Stimulated activated CD8-positive, alpha-beta memory T cell treated with anti-CD3 and anti-CD28 coated beads, Interleukin-2, amount 100 ng/mL, for 1 hour (primary cell): ENCODE measurements around the gene RNU1-2.
"Not testable (repeated sequence)": the region's sequence is repeated elsewhere in the genome, so short reads cannot be mapped to it uniquely, and the experiment has no call there.

Experiments used
- DNase-seq, 2 donors: peaks; one replicate each; pipeline ENCODE4 v3.0.0-alpha.2; 2020; ENCODE audit warnings: low read depth in 2 of 2

Gene RNU1-2

GRCh38 chr1:16925635-16926490 lies 30.1 kb downstream of the RNU1-2 start:
- no peak for DNase-seq

DNA sequence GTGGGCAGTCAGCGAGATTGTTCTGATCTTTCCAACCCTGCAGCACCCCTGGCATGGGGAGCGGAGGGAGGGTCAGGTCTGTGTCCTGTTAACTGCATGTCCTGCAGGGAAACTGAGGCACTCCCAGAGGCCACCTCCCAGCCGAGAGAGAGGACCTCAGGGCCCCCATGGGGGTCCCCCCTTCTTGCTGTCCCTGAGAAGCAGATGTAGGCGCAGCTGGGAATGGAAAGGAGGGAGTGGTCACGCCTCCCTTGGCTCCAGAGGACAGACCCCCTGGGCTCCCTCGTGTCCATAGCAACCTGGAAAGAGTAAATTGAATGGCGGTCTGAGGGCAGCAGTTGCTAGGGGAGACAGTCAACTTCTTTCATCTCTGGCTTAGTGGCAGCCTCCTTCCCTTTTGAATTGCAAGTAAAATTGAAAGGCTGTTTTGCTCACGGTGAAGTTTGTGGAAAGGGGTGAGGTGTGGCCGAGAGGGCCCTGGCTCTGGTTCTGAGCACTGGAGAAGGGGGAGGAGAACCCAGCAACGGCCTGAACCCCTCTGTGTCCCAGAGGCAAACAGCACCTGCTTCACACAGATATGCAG lies 30.8 kb downstream of the RNU1-2 start:
- DNase-seq: no peak

DNA sequence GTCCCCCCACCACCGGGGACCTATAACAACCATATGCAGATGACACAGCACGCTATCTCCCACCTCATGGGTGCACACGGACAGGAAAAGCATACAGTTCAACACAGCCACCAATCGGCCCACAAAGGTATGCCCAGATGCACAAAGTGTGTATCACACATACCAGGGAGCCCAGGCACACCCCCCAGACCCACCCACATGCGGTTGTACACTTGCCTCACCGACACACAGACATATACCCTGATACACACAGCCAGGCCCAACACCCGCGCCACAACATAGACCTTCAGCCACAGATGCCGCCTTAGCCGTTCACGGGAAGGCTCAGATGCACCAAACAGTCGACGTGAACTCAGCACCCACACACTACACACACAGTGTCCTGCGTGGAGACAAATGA lies 31.5 kb downstream of the RNU1-2 start:
- no peak for DNase-seq

GRCh38 chr1:16927711-16928485 lies 32.1 kb downstream of the RNU1-2 start:
- DNase-seq: no peak

DNA sequence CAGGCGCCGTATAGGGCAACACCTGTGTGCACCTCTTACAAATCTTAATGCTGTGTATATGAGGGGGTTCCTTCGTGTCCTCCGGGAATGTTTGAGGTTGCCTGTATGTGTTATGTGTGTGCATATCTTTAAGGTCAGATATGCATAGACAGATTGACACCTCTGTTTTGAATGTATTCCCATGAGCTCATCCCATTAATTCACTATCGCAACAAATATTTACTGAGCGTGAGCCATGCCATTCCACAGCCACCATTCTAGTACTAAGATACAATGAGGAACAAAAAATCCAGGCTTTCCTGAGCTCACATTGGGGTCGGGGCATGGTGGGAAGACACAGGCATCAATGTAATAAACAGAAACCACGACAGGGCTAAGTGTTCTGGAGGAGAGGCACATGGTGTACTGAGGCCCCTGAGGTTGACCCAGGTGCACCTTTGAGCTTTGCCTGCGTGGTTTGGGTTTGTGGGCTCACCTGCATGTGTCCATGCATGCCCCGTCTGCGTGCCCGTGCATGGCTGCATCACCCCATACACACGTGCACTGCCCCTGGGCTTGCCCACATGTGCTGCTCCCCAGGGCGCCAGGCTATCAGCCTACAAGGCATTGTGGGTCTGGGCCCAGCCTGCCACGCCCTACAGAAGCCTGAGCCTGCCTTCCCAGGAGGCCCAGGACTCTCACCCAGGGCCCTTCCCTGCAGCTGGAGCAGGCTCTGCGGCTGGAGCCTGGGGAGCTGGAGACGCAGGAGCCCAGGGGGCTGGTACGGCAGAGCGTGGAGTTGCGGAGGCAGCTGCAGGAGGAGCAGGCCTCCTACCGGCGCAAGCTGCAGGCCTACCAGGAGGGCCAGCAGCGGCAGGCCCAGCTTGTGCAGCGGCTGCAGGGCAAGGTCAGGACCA lies 33.6 kb downstream of the RNU1-2 start:
- DNase-seq: not testable (repeated sequence)

DNA sequence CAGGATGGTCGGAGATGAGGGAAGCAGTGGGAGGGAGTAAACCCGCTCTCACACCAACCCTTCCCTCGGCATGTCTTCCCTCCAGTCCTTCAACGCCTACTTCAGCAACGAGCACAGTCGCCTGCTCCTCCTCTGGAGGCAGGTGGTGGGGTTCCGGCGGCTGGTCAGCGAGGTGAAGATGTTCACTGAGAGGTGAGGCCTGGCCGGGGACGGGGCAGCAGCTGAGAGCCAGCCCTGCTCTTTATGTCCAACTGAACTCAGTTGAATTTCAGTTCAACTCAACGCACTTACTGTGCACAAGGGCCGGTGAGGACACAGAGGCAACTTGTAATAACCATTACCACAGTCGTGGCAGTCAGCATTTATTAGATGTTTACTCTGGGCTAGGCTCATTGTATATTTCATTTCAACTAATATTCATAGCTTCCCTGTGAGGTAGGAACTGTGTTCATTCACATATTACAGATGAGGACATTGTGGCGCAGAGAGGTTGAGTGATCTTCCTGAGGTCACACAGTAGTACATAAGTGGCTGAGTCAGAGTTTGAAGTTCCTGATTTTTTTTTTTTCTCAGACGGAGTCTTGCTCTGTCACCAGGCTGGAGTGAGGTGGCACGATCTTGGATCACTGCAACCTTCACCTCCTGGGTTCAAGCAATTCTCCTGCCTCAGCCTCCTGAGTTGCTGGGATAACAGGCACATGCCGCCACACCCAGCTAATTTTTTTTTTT lies 35.6 kb downstream of the RNU1-2 start:
- DNase-seq: not testable (repeated sequence)

DNA sequence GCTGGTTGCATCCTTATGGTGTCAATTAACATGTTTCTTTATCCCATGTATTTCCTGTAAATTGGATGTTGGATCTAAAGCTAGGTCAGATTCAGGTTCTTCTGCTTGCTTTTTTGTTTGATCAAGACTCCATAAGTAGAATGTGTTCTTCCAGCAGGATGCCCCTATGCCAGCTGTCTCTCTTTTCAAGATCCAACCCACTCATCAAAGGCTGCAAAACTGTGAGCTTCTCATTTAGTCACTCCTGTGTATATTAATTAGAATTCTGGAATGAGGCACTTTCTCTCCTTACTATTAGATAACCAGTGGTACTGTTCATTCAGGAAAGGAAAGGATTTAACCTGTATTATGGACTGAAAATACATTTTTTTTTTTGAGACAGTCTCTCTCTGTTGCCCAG lies 38.2 kb downstream of the RNU1-2 start:
- not testable (repeated sequence) for DNase-seq

GRCh38 chr1:16936580-16936979 lies 40.8 kb downstream of the RNU1-2 start:
- DNase-seq: not testable (repeated sequence)

DNA sequence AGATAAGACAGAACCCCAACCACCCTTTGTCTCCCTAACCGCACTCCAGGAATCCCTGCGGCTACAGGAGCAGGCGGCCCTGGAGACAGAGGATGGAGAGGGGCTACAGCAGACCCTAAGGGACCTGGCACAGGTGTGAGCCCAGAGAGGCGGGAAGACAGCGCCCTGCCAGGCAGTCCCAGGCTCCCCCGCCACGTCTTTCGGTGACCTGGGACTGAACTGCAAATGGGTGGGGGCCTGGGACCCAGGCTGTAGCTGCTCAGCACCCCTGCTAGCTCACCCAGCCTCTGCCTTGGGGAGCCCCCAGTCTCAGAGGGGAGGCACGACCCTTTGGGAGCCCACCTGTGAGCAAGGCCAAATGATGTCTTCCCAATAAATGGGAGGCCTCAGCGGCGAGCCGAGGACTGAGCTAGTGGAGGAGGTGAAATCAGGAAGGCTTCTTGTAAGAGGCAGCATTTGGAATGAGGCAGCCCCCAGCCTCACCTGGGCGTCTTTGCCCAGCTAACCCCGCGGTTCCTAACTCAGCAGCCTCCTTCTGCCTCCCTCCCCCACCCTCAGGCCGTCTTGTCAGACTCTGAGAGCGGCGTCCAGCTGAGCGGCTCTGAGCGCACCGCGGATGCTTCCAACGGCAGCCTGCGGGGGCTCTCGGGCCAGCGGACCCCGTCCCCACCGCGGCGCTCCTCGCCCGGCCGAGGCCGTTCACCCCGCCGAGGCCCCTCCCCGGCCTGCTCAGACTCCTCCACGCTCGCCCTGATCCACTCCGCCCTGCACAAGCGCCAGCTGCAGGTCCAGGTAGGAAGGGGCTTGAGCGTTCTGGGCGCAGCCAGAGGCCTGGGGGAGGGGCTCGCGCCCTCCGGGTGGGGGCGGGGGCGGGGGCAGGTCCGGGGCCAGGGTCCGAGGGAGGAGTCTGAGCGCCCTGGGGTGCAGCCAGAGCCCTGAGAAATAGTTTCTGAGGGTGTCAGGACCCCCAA lies 42.9 kb downstream of the RNU1-2 start:
- DNase-seq: no peak

DNA sequence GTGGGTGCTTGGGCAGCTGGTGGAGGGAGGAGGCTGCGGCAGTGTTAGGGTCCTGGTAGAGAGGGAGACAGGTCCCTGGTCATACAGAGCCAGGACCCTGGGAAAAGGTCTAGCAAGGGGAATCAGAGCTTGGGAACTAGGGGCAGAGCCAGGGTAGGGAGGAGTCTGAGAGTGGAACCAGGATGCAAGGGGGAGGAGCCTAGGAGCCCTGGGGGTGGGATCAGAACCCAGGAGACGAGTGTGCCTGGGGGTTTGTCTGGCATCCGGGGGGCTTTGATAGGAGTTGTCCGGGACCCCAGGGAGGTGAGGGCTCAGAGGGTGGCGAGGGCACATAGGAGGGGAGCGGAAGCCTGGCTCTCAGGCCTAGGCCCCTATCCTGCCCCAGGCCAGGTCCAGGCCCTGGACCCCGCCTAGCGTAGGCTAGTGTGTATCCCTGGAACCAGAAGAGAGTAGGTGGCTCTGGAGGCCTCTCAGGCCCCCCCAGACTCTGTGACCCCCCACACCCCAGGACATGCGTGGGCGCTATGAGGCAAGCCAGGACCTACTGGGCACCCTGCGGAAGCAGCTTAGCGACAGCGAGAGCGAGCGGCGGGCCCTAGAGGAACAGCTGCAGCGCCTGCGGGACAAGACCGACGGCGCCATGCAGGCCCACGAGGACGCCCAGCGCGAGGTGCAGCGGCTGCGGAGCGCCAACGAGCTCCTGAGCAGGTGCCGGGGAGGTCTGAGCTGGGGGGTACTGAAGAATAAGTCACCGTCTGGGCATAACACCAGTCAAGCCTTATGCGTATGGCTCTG lies 43.8 kb downstream of the RNU1-2 start:
- not testable (repeated sequence) for DNase-seq

DNA sequence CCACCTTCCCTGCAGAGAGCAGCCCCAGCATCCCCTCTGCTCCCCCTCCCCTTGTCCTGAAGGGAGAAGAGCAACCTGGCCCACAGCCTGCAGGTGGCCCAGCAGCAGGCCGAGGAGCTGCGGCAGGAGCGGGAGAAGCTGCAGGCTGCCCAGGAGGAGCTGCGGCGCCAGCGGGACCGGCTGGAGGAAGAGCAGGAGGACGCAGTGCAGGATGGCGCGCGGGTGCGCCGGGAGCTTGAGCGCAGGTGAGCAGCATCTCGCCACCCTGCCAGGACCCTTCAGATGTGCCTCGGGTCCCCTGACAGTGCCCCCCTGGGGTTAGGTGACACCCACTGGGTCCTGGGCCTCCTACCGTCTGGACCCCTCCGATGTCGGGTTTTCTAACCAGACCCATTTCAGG lies 48.3 kb downstream of the RNU1-2 start:
- DNase-seq: no peak

DNA sequence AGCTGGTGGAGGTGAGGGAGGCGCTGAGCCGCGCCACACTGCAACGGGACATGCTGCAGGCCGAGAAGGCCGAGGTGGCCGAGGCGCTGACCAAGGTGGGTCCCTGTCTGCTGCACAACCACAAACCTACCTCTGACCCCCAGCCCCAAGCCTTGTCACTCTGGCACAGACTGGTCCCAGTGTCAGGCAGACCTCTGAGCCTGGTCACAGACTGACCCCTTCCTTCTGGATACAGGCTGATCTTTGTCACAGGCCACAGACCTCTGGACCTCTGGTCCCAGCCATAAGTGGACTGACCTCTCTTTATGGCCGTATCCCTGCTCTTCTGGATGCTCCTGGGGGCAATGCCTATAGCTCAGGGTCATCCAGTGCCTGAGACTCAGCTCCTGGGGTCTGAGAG lies 49.7 kb downstream of the RNU1-2 start:
- not testable (repeated sequence) for DNase-seq
